ENCODE results near the gene CHML.
A peak's percentile ranks its signal among the peaks of the same experiment; 100 is the strongest.

CHML gene

GRCh38 chr1:241644259-241644658, 4.1 kb upstream of the CHML start:
- ATAC-seq, result no peak

DNA sequence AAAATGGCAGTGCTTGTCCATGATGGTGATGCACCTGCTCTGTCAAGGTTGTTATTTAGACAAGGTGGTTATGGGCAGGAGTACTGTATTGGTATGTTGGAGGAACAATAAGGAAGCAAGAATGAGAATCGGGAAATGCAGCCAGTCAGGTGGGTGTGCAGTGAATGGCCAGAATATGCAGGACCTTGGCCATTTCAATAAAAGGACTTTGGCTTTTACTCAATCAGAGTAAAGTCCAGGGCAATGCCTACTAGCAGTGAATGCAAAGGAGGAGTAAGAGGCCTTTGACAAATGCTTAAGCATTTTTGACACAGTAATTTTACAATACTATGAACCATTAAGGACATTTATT, 2.4 kb upstream of the CHML start:
- no peak for ATAC-seq

DNA sequence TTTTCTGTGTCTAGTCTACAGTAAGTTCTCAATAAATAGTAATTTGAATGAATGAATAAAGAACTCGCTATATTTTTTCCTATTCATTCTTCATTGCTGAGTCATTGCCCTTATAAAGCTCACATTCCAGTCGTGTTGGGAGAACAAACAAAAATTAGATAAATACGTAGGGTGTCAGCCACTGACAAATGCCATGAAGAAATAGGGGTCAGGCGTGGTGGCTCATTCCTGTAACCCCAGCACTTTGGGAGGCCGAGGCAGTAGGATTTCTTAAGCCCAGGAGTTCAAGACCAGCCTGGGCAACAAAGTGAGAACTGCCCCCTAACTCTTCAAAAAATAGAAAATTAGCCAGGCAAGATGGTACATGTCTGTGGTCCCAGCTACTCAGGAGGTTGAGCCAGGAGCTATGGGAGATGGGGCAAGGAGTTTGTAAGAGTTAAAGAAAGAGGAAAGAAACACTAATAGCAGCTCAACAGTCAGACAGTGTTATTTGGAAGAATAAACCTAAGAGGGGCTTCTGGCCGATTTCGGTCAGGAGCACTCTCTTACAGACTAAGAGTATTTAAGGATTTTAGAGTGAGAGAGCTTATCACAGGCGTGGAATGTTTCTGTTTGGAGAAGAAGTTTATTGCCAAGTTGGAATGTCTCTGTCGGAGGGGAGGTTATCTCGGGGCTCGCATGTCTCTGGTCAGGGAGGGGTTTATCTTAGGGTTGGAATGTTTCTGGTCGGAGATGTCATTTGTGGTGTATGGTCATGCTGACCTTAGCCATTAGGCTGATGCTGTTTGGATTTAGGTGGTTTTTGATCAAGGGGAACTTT, 1.8 kb upstream of the CHML start:
- ATAC-seq, result no peak

DNA sequence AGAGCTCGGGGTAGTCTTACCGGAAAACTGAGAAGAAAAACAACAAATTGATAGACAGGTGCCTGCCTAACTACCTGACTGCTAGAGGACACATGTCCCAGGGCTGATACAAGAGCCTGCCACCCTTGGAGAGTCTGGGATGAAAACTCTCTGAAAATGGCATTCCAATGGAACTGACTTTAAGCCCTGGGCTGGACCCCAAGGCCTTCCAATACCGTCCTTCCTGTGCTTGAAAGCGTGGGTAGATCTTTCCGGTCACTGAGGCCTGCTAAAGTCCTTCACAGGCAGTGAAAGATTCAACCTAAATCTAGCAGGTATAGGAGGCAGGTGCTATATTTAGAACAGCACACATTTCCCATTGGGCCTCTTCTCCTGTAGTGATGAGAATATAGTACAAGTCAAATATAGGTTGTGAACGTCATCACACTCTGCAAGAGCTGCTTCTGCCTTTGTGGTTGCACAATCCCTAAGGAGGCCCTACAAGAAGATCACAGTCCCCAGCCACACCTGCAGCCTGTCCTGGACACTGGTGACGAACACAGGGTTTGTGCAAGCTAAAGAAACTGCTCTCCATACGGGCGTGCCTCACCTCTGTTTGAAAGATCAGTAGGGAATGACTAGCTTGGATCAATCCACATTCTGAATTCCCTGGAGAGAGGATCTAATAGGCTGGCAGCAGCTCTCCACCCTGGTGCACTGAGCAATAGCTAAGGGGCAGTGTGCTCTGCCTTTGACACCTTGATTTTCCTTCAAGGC, 876 bp upstream of the CHML start:
- ATAC-seq, result no peak

GRCh38 chr1:241639623-241640148, 483 bp downstream of the CHML start:
- peak; percentile 37 to 47 for ATAC-seq

- no peak for ATAC-seq
Measured at GRCh38 chr1:241638909-241639622, 1.1 kb downstream of the CHML start.

- no peak for ATAC-seq
Measured at GRCh38 chr1:241638099-241638682, 2.0 kb downstream of the CHML start.

- no peak for ATAC-seq
Measured at GRCh38 chr1:241637604-241638003, 2.6 kb downstream of the CHML start.

DNA sequence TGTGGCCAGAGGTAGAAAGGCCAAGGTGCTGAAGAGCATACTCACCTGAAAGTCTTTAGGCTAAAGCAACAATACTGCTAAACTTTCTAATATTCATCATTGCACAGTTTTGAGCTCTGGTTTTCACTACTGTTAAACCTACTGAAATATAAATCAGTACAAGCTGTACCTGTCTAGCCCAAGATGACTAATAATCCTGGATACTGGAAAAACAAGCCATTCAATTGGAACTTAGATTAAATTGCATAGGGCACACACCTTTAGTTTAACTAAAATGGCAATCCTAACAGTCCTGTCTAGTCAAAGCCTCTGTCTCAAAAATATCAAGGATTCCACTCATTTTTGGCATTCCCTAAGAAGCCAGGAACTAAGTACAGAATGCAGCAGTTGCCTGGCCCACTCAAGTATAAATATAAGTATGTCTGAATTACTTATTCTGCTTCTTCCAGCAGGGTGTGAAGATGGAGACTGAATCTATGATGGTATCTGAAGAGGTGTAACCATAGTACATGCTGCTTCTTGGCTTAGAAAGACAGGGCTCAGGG, 3.1 kb downstream of the CHML start:
- ATAC-seq, result no peak

GRCh38 chr1:241636291-241636690, 3.9 kb downstream of the CHML start:
- no peak for ATAC-seq

- ATAC-seq, result no peak
Measured at GRCh38 chr1:241635556-241636152, 4.5 kb downstream of the CHML start.

DNA sequence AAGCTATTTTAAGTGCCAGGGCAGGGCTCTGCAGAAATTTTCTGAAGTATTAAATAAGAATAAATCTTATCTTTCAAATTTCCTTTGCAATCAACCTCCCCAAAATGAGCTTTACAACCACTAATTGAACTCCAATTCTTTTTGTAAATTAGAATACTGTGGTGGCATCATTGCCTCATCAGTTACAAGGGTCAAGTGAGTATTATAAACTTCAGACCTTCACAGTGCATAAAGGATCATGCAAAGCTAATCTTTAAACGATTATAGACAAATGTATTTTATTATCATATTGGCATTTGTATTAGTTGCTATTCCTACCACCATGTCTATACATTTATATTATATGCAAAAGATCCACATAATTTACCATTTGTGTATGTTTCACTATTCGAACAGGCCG, 7.2 kb downstream of the CHML start:
- ATAC-seq, result no peak

DNA sequence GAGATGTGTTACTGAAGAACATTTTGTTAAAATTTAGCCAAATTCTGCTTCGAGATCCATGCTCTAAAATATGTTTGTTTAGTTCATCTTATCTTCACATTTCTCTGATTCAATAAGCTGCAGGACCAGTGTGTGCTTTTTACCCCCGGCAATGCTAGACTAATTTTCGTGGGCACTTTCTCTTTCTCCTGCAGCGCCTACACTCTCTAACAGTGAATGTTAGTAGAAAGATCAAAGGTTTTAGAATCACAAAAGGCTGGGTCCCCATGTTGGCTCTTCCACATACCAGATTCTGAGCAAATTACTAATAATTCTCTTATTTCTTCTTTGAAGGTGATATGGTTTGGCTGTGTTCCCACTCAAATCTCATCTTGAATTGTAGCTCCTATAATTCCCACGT, 8.5 kb downstream of the CHML start:
- ATAC-seq, result peak in 1 of 2 donors; percentile 43

- no peak for ATAC-seq
Measured at GRCh38 chr1:241630899-241631298, 9.3 kb downstream of the CHML start.

GRCh38 chr1:241630476-241630875, 9.7 kb downstream of the CHML start:
- no peak for ATAC-seq

- ATAC-seq, result no peak
Measured at GRCh38 chr1:241630005-241630404, 10.2 kb downstream of the CHML start.

DNA sequence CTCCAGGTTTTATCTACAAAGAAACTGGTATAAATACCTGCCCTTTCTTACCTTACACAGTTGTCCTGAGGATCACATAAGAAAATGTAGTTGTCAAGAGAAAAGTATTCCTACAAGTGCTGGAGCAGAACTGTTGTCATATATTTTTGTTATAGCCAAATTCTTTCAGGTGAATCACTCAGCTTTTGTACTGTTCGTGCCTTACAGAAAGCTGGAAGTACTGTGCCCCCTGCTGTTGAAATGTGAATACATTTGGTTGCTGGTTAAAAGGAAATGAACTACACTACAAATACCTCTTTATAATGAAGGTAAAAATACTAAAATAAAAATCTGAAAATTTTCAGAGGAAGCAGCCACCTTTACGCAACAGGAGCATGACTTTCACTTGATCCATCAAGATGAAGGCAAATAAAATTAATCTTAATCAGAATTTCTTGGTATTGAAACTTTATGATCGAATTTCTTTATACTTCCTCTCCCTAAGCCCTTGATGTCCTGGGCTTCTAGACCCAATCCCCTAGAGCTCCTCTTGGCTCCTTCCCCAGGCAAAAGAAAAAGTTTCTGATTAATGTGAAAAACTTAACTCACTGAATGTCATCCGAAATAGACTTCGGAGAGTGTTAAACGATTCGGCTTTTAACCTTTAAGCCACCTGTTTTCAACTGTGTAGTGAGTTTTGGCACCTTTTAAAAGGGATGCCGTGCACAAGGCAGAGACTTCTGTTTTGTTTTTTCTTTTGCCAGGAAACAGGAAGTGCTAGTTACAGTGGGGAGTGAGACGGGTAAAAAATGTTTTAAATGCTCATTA, 12.5 kb downstream of the CHML start:
- ATAC-seq, result peak; percentile 56 to 69

- no peak for ATAC-seq
Measured at GRCh38 chr1:241624935-241625334, 15.2 kb downstream of the CHML start.

- ATAC-seq, result no peak
Measured at GRCh38 chr1:241622669-241623068, 17.5 kb downstream of the CHML start.

GRCh38 chr1:241617426-241617825, 22.7 kb downstream of the CHML start:
- ATAC-seq, result no peak

Measured in activated CD4-positive, CD25-positive, alpha-beta regulatory T cell treated with anti-CD3 and anti-CD28 coated beads, Interleukin-2, amount 50 U/mL, for 24 hours (primary cell).